Psoas muscle (tissue), 8 donors: ENCODE data around the gene OR2M5. TPM values are rescaled to one million over a fixed set of nuclear protein-coding genes. Genes with fewer than 3 reads are reported as not detected.

Experiments used
- ATAC-seq, 4 donors: fragments of 200-7000 bp; cut with Tn5 transposase; one replicate each; pipeline ENCODE4 v1.9.1; 2020; ENCODE audit warnings: moderate library complexity in 3 of 4, mild to moderate bottlenecking in 2 of 4
- DNase-seq, 2 donors: peaks; one replicate each; pipeline ENCODE4 v3.0.0-alpha.2; 2020
- H3K27ac ChIP-seq: fragments of 200-600 bp; one replicate; pipeline ENCODE4 v1.8.0; 2022
- H3K27me3 ChIP-seq, 3 donors: fragments of 200-600 bp in 1 of 3; one replicate each; pipeline versions ENCODE4 v1.6.1 to v1.8.0; 2013 to 2022; ENCODE audit warnings: low read length in 2 of 3, mild to moderate bottlenecking in 2 of 3, moderate library complexity in 1 of 3; ENCODE audit not compliant: insufficient read depth in 3 of 3
- H3K36me3 ChIP-seq, 2 donors: fragments of 200-600 bp in 1 of 2; one replicate each; pipeline versions ENCODE4 v1.6.1 to v1.8.0; 2013 to 2022; ENCODE audit warnings: low read depth in 1 of 2, mild to moderate bottlenecking in 1 of 2, moderate library complexity in 1 of 2; ENCODE audit not compliant: insufficient read depth in 1 of 2
- H3K4me1 ChIP-seq: fragments of 200-600 bp; one replicate; pipeline ENCODE4 v1.8.0; 2022
- H3K4me3 ChIP-seq: fragments of 200-600 bp; one replicate; pipeline ENCODE4 v1.8.0; 2022; ENCODE audit warnings: mild to moderate bottlenecking
- H3K9me3 ChIP-seq: fragments of 200-600 bp; one replicate; pipeline ENCODE4 v1.8.0; 2022
- WGBS, 3 donors: extraction: QIAGEN DNeasy Blood & Tissue Kit; methylation state at CpG; one replicate each; pipeline versions ENCODE4 v1.1.6 to v1.1.7; 2013; 5-methylcytosine and 5-hydroxymethylcytosine counted together
- intact Hi-C, 2 donors: fragments of 100-400 bp; cut with DNase I; formaldehyde crosslinking; loops; one replicate each; pipeline versions ENCODE4 v1.11.0 to v1.14.2; 2022
- polyA plus RNA-seq, 3 donors: library from polyadenylated mRNA; stranded (reverse); fragments of 200-250 nt; gene quantifications; one replicate each; pipeline ENCODE4 v1.2.3, GENCODE V29; 2013
- total RNA-seq, 4 donors: library from RNA; stranded (reverse); fragmentation: NEBNext Ultra II Directional in 2 of 4; extraction: Animal tissue kit (Norgen Biotek cat#: 25700) in 2 of 4; gene quantifications; one replicate each; pipeline versions ENCODE4 v1.2.1 to v1.2.4, GENCODE V29; 2021 to 2023
- TF ChIP-seq, protein P1 (sequence below): fragments of 200-600 bp; IDR thresholded peaks from one replicate; pipeline ENCODE4 v1.8.0; 2022; ENCODE audit warnings: antibody characterized with exemption
- donor health status: healthy with polysubstance abuse.
- donor health status: DM: no; HTN: no; CAD: no; lungs with moderate emphysema.
- donor health status: Bipolar disorder and iron deficiency.
- donor health status: healthy.
- donor health status: DM: yes; HTN: yes; CAD: no.
- donor health status: DM: no; HTN: no; CAD: no.
- donor health status: DM: no; HTN: no; CAD: no.
- donor health status: DM: yes; HTN: yes; CAD: no.

OR2M5 gene
- total and polyA plus RNA-seq, 7 donors, result not detected

DNA sequence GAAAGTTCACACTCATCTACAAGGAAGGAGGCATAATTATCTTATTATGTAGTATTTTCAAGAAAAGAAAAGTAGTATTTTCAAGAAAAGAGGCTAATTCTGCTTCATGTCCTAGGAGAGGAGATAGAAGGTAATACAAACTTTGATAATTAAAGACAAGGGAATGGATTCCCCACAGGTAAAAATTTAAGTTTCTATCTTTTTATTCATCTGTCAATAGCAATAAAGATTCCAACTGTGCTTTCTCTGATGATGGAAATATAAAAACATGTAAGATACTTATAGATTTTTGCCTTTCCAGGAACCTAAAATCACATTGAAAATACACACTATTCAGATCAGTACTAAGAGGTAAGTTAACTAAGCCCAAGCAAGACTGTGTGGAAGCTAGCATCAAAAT lies 29.6 kb downstream of the OR2M5 start, which contains the start of gene OR2M2:
OR2M2 (plus strand) TSS at position 301 of the 400 bp plus-strand sequence. CDS start 5,165 bp downstream, outside the sequence.
- TF ChIP-seq, protein P1, sequence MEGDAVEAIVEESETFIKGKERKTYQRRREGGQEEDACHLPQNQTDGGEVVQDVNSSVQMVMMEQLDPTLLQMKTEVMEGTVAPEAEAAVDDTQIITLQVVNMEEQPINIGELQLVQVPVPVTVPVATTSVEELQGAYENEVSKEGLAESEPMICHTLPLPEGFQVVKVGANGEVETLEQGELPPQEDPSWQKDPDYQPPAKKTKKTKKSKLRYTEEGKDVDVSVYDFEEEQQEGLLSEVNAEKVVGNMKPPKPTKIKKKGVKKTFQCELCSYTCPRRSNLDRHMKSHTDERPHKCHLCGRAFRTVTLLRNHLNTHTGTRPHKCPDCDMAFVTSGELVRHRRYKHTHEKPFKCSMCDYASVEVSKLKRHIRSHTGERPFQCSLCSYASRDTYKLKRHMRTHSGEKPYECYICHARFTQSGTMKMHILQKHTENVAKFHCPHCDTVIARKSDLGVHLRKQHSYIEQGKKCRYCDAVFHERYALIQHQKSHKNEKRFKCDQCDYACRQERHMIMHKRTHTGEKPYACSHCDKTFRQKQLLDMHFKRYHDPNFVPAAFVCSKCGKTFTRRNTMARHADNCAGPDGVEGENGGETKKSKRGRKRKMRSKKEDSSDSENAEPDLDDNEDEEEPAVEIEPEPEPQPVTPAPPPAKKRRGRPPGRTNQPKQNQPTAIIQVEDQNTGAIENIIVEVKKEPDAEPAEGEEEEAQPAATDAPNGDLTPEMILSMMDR, result no peak
- ATAC-seq (no peak), DNase-seq (no peak)
- Histone ChIP-seq H3K4me1 (no peaks in the 10 kb centered on the region), H3K36me3 (no peaks in the 10 kb centered on the region), H3K9me3 (no peaks in the 10 kb centered on the region), H3K4me3 (no peak within 1 kb of the TSS), H3K27ac (no peak within 1 kb of the TSS), H3K27me3 (no peaks in the 10 kb centered on the region)
- intact Hi-C loops, result no loop called here

DNA sequence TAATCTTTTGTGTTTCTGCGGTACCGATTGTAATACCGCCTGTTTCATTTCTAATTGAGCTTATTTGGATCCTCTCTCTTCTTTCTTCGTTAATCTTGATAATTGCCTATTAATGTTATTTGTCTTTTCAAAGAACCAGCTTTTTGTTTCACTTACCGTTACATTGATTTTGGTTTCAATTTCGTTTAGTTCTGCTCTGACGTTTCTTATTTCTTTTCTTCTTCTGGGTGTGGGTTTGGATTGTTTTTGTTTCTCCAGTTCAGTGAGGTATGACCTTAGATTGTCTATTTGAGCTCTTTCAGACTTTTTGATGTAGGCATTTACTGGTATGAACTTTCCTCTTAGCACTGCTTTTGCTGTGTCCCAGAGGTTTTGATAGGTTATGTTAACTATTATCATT lies 39.0 kb downstream of the OR2M5 start:
- DNase-seq, result no peak
- 62 to 77% (median 68%) methylated on average over 7 of the region's 7 CpGs for WGBS, 3 donors
- Histone ChIP-seq H3K27me3 (no peaks in the 10 kb centered on the region), H3K4me1 (no peaks in the 10 kb centered on the region), H3K9me3 (no peaks in the 10 kb centered on the region), H3K27ac (no peak overlapping the region), H3K4me3 (no peak overlapping the region), H3K36me3 (no peaks in the 10 kb centered on the region)
- intact Hi-C loops, result no loop called here
- TF ChIP-seq, protein P1, result no peak
- ATAC-seq, result no peak

DNA sequence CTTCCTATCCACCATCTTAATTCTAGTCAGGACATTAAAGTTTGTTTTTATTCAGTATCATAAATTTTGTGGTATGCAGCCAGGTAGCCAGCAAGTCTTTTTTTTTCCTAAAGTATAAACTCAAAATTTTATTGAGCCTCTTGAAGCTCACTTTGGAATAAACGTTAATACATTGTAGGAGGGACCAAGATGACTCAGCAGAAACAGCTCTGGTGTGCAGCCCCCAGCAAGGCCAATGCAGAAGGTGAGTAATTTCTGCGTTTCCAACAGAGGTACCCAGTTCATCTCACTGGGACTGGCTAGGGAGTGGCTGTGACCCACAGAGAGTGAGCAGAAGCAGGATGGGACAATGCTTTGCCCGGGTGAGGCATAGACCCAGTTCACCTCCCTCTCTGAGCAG lies 42.4 kb downstream of the OR2M5 start:
- Histone ChIP-seq H3K27ac (no peak overlapping the region), H3K36me3 (no peaks in the 10 kb centered on the region), H3K4me3 (no peak overlapping the region), H3K27me3 (no peaks in the 10 kb centered on the region), H3K9me3 (no peaks in the 10 kb centered on the region), H3K4me1 (no peaks in the 10 kb centered on the region)
- no peak for DNase-seq
- intact Hi-C loops, result no loop called here
- TF ChIP-seq, protein P1, result no peak
- WGBS, 3 donors, result 61 to 77% (median 64%) methylated on average over 3 of the region's 3 CpGs
- no peak for ATAC-seq

DNA sequence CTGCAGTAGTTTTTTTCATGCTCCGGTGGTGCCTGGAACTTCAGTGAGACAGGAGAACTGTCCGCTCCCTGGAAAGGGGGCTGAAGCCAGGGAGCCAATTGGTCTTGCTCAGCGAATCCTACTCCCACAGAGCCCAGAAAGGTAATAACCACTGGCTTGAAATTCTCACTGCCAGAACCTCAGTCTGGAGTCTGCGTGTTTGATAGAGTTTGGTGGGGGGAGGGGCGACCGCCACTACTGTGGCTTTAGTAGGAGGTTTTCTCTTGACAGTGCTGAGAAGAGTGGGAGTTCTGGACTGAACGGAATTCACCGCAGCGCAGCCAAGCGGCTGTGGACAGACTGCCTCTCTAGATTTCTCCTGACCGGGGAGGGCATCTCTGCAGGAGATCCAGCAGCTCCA lies 44.1 kb downstream of the OR2M5 start:
- no peaks in the 10 kb centered on the region for H3K9me3 ChIP-seq
- intact Hi-C loops, result no loop called here

DNA sequence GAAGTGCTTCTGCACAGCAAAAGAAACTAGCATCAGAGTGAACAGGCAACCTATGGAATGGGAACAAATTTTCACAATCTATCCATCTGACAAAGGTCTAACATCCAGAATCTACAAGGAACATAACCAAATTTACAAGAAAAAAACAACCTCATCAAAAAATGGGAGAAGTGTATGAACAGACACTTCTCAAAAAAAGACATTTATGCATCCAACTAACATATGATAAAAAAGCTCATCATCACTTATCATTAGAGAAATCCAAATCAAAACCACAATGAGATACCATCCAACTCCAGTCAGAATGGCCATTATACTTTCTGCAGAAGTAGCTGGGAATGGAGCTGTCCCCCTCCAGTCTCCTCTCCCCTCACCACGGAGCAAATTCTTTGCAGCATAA lies 49.2 kb downstream of the OR2M5 start:
- Histone ChIP-seq H3K4me1 (no peaks in the 10 kb centered on the region), H3K36me3 (no peaks in the 10 kb centered on the region), H3K27me3 (no peaks in the 10 kb centered on the region), H3K27ac (no peak overlapping the region), H3K4me3 (no peak overlapping the region), H3K9me3 (peaks cover 3% of the 10 kb centered on the region)
- no peak for DNase-seq
- intact Hi-C loops, result no loop called here
- TF ChIP-seq, protein P1, result no peak
- no peak for ATAC-seq
- 50 to 64% (median 54%) methylated on average over 1 of the region's 1 CpG for WGBS, 3 donors

More for the DNA sequence above, 44.1 kb downstream of the OR2M5 start:
- Histone ChIP-seq H3K4me3 (no peak overlapping the region), H3K4me1 (no peaks in the 10 kb centered on the region), H3K27me3 (no peaks in the 10 kb centered on the region), H3K36me3 (no peaks in the 10 kb centered on the region), H3K27ac (no peak overlapping the region)
- DNase-seq (no peak), ATAC-seq (no peak)
- TF ChIP-seq, protein P1, result no peak
- WGBS, 3 donors, result 45 to 53% (median 46%) methylated on average over 11 of the region's 11 CpGs
